ENCODE measurements around the gene CDC42EP4. TPM values are rescaled to one million over a fixed set of nuclear protein-coding genes. Genes with fewer than 3 reads are reported as not detected.

The CDC42EP4 gene
- total RNA-seq, 1 experiment from 2014 or later, result 30.9 TPM

GRCh38 chr17:73301369-73301768, 10.4 kb downstream of the CDC42EP4 start:
- no peak for DNase-seq (ENCODE audit: low spot score)

- no peak for DNase-seq (ENCODE audit: low spot score)
Observed at GRCh38 chr17:73300392-73300791, 11.4 kb downstream of the CDC42EP4 start.

DNA sequence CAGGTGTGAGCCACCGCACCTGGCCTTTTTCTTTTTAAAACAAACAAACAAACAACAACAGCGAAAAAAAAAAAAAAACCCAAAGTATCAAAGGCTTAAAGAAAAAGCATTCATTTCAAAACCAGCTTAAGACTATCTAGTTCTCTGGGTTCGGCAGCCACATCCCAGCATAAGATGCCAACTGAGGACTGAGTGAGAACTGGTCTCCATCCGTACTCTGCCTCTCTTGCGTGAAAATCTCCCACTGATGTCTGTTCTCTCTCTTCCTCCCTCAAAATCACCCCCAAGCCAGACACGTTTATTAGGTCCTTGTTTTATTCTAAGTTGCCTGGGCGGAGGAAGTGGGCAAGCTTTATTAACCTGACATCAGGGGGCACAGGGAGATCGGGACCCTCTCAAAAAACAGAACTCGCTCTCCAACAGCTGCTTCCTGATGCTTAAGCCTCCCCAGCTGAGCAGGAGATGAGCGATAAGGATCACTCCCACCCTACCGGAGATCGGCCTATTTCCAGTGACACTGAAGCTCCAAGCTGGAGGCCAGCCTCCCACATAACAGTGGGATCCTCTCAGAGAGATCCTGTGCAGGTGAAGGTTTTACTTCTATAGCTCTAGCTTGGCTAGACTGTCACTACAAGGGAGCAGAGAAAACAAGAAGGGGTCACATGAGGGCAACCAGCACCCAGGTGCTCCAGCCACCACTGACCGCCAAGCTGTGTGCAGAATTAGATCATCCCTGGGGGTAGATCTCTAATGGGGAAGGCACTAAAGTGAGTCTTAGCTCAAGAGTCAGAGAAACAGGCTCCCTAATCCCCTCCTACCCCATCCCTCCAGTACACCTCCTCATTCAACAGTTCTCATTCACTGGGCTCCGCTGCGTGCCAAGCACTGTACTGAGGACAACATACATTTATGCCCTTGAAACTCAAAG, 13.6 kb downstream of the CDC42EP4 start:
- no peak for DNase-seq (ENCODE audit: low spot score)

DNA sequence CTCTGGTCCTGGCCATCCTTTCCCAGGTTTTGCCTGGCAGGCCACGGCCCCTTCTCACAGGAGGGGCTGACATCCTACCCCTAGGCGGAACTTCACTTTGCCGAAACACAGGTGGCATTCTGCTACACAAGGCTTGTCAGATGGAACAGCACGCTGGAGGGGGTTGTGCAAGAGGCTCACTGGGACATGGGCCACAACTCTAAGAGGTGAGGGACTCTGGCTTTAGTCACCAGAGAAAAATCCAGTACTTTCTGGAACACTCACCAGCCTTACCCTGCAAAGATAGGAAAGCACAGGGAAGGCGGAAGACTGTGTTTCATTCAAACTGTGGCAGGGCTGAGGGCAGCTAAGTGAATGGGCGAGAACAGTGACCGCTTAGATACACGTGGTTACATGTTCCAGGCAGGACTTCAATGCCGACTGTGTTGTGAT, 18.3 kb downstream of the CDC42EP4 start:
- DNase-seq (ENCODE audit: low spot score), result peak; percentile 82

DNA sequence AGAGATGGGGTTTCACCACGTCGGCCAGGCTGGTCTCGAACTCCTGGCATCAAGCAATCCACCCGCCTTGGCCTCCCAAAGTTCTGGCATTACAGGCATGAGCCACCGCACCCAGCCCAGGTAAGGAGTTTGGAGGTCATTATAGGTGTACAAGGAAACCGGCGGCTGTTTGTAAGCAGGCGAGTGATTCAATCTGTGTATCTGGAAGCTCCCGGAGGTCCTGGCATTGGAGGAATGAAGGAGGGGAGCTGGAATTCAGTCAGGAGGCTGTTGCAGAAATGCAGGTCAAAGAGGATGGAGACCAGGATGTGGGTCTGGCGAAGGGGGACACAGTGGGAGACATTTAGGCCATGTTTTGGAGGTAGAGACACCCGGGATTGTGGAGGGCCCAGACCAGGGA, 18.8 kb downstream of the CDC42EP4 start:
- DNase-seq (ENCODE audit: low spot score), result no peak

GRCh38 chr17:73292031-73292531, 19.7 kb downstream of the CDC42EP4 start:
- DNase-seq (ENCODE audit: low spot score), result peak; percentile 76

GRCh38 chr17:73291260-73291801, 20.5 kb downstream of the CDC42EP4 start:
- DNase-seq (ENCODE audit: low spot score), result peak; percentile 95

DNA sequence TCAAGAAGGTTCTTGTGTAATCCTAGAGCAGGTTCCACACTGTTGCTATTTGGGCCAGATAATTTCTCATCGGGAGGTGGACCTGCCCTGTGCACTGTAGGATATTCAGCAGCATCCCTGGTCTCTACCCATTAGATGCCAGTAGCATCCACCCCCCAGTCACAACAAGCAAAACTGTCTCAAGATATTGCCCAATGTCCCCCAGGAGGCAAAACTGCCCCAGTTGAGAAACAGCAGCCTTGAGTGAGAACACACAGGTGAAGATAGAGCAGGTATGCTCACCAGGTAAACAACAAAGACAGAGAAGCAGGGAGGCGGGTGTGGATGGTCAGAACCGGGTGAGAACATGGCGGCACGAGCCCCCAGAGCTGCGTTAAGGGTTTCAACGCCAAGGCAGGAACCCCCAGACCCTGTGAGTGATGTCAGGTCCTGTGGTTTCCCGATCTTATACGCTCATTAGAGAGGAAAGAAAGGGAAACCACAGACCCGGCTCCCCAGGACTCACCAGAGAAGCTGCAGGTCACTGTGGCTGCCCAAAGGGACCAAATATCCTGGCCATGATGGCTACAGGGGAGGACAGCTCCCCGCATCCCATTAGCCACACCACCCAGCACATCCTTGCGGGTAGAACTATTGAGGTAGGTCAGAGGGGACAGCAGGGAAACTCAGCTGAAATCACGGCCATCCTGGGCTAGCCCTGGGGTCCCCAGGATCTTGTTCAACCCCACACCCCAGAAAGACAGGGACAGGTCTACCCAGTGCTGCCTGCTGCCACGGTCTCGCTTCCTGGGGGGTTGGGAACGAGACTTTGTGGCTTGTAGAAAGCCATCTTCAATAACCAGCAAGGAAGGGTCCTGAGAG, 21.2 kb downstream of the CDC42EP4 start:
- DNase-seq (ENCODE audit: low spot score), result no peak

- DNase-seq (ENCODE audit: low spot score), result no peak
Observed at GRCh38 chr17:73289549-73290254, 22.1 kb downstream of the CDC42EP4 start.

DNA sequence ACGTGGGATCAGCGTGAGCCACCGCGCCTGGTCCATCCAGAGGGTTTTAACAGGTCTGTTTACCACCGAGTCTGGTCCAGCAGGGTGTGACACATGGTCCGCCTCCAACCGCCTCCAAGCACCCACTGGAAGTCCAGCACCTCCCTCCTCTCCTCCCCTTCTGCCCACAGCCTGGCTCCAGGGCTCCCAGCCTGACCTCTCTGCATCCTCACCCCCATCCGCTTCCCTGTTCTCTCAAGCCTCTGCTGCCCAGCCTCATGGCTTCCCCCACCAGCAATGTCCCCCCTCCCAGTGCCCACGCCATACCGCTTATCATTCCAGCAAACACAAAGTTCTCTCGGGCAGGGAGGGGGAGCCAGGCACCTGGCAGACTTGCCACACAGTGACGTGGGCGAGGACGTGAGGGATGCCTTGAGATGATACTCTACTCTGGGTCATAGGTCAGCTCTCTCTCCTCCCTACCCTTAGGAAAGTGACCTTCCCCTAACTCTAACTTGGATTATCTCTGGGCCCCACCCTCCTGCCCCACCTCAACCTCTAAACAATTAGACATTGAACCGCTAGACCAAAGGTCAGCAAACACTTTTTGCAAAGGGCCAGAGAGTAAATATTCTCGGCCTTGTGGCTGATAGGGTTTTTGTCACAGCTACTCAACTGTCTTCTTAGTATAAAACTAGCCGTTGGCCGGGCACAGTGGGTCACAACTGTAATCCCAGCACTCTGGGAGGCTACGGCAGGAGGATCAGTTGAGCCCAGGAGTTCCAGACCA, 23.1 kb downstream of the CDC42EP4 start:
- DNase-seq (ENCODE audit: low spot score), result peak; percentile 34

DNA sequence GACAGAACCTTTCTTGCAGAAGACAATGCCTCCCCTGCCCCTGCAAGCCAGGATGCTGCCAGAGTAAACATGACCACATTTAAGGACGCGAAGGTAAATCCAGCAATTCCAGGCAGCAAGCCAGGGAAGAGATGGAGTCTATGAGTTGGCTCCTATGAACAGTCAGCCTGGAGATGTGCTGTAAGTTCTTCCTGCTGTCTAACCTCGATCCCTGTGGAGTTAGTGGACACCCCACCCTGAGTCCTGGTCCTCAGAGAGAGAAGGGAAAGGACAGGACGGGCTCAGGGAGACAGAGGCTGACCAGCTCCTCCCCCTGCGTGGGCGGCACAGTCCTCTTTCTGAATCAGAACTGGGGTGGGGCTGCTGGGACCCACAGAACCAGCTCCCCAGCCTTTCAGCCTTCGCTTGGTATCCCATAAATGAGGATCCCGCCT, 24.9 kb downstream of the CDC42EP4 start:
- DNase-seq (ENCODE audit: low spot score), result no peak

- no peak for DNase-seq (ENCODE audit: low spot score)
Observed at GRCh38 chr17:73285916-73286862, 25.6 kb downstream of the CDC42EP4 start.

GRCh38 chr17:73285603-73285908, 26.2 kb downstream of the CDC42EP4 start:
- no peak for DNase-seq (ENCODE audit: low spot score)

GRCh38 chr17:73284906-73285602, 26.7 kb downstream of the CDC42EP4 start:
- DNase-seq (ENCODE audit: low spot score), result no peak

- DNase-seq (ENCODE audit: low spot score), result no peak
Observed at GRCh38 chr17:73284354-73284753, 27.4 kb downstream of the CDC42EP4 start.

GRCh38 chr17:73283841-73284282, 27.9 kb downstream of the CDC42EP4 start:
- no peak for DNase-seq (ENCODE audit: low spot score)

- DNase-seq (ENCODE audit: low spot score), result no peak
Observed at GRCh38 chr17:73283250-73283649, 28.6 kb downstream of the CDC42EP4 start.

GRCh38 chr17:73282629-73283028, 29.2 kb downstream of the CDC42EP4 start:
- DNase-seq (ENCODE audit: low spot score), result no peak

- no peak for DNase-seq (ENCODE audit: low spot score)
Observed at GRCh38 chr17:73281928-73282327, 29.9 kb downstream of the CDC42EP4 start.

Data from H4 (cell line).